HCT116 (cell line): ENCODE data around the gene PXDN. TPM values are rescaled to one million over a fixed set of nuclear protein-coding genes. Genes with fewer than 3 reads are reported as not detected.

ENCODE experiments used
- ATAC-seq: fragments of 200-7000 bp; cut with Tn5 transposase; 2 replicates; pipeline ENCODE4 v1.9.1; 2020; ENCODE audit warnings: mild to moderate bottlenecking, moderate library complexity
- BruUV-seq: library from RNA; stranded (reverse); fragments of 400-500 nt; replicated peaks from 2 replicates; lab custom pipeline; 2021; lab: Mats Ljungman, UMichigan
- CTCF ChIA-PET: fragments of 300-600 bp; sonication (Branson Sonifier 250); formaldehyde crosslinking; loops from one replicate; lab custom pipeline; 2021; ENCODE audit warnings: antibody characterized with exemption; lab: Charles Lee
- POLR2A ChIA-PET: fragments of 300-600, 350-600 bp; sonication (Branson Sonifier 250); formaldehyde crosslinking; loops from one replicate; lab custom pipeline; 2021; ENCODE audit warnings: antibody characterized with exemption; lab: Charles Lee
- RAD21 ChIA-PET, 2 experiments: fragments of 300-600 bp; sonication (Branson Sonifier 250); formaldehyde crosslinking; loops; one replicate each; lab custom pipeline; 2023; ENCODE audit warnings: low total read pairs in 2 of 2; ENCODE audit not compliant: uncharacterized antibody in 2 of 2, unreplicated experiment in 2 of 2, low non-redundant PET in 1 of 2; lab: Charles Lee
- DNase-seq: peaks from one replicate; pipeline ENCODE4 v3.0.0-alpha.2; 2010; ENCODE audit warnings: low read depth, low spot score
- H2AFZ ChIP-seq: fragments of 200-600 bp; shearing (Covaris generic), sonication (generic); 2 replicates; pipeline ENCODE4 v1.6.1; 2017; ENCODE audit warnings: low read depth, mixed run types, mixed read lengths, antibody characterized with exemption, low read length; ENCODE audit not compliant: poor library complexity, severe bottlenecking
- H3K27ac ChIP-seq: 2 replicates; pipeline ENCODE4 v1.5.1; 2012; ENCODE audit warnings: low read depth, low read length
- H3K27me3 ChIP-seq: fragments of 200-600 bp; sonication (generic); 2 replicates; pipeline ENCODE4 v1.6.1; 2016; ENCODE audit warnings: mixed run types, low read length, mixed read lengths; ENCODE audit not compliant: insufficient read depth
- H3K36me3 ChIP-seq, 2 experiments: fragments of 200-500 bp in 1 of 2; fragments of 200-600 bp in 1 of 2; sonication (Bioruptor generic) in 1 of 2; sonication (generic) in 1 of 2; 2 replicates each; pipeline versions ENCODE4 v1.5.1 to v1.6.1; 2014 to 2016; ENCODE audit warnings: low read length in 2 of 2, inconsistent platforms in 1 of 2, mixed read lengths in 1 of 2, mixed run types in 1 of 2; ENCODE audit not compliant: insufficient read depth in 2 of 2, control insufficient read depth in 1 of 2
- H3K4me1 ChIP-seq, 2 experiments: fragments of 200-600 bp in 1 of 2; sonication (generic) in 1 of 2; 2 replicates each; pipeline versions ENCODE4 v1.5.1 to v1.6.1; 2012 to 2017; ENCODE audit warnings: low read length in 2 of 2, inconsistent platforms in 1 of 2, mild to moderate bottlenecking in 1 of 2, mixed read lengths in 1 of 2, mixed run types in 1 of 2, moderate library complexity in 1 of 2; ENCODE audit not compliant: insufficient read depth in 2 of 2, control insufficient read depth in 1 of 2
- H3K4me2 ChIP-seq: fragments of 200-600 bp; sonication (generic); 2 replicates; pipeline ENCODE4 v1.6.1; 2017; ENCODE audit warnings: mixed run types, low read length, mixed read lengths
- H3K4me3 ChIP-seq, 2 experiments: fragments of 200-600 bp in 1 of 2; sonication (generic) in 1 of 2; replicated peaks in 1 of 2; 2 replicates each; pipeline ENCODE4 v1.5.1; 2011 to 2016; ENCODE audit warnings: low read length in 2 of 2, control low read depth in 1 of 2, low read depth in 1 of 2, mild to moderate bottlenecking in 1 of 2, mixed read lengths in 1 of 2, mixed run types in 1 of 2
- H3K79me2 ChIP-seq: fragments of 200-600 bp; sonication (generic); 2 replicates; pipeline ENCODE4 v1.6.1; 2017; ENCODE audit warnings: mild to moderate bottlenecking, mixed run types, low read length, moderate library complexity, mixed read lengths; ENCODE audit not compliant: insufficient read depth
- H3K9ac ChIP-seq: fragments of 200-600 bp; sonication (generic); 2 replicates; pipeline ENCODE4 v1.6.1; 2016; ENCODE audit warnings: low read length, mixed read lengths
- H3K9me2 ChIP-seq: fragments of 200-600 bp; sonication (generic), shearing (Covaris generic); 2 replicates; pipeline ENCODE4 v1.6.1; 2017; ENCODE audit warnings: mixed run types, mild to moderate bottlenecking, moderate library complexity; ENCODE audit not compliant: insufficient read depth
- H3K9me3 ChIP-seq, 2 experiments: fragments of 200-500 bp in 1 of 2; fragments of 200-600 bp in 1 of 2; sonication (Bioruptor generic) in 1 of 2; sonication (generic) in 1 of 2; 2 replicates each; pipeline ENCODE4 v1.6.1; 2014 to 2017; ENCODE audit warnings: low read length in 2 of 2, mixed read lengths in 2 of 2, inconsistent platforms in 1 of 2, low read depth in 1 of 2, mild to moderate bottlenecking in 1 of 2, mixed run types in 1 of 2, moderate library complexity in 1 of 2; ENCODE audit not compliant: control insufficient read depth in 1 of 2, insufficient read depth in 1 of 2
- H4K20me1 ChIP-seq: fragments of 200-600 bp; sonication (generic), shearing (Covaris generic); 2 replicates; pipeline ENCODE4 v1.6.1; 2017; ENCODE audit warnings: mixed run types, mild to moderate bottlenecking, moderate library complexity; ENCODE audit not compliant: insufficient read depth
- CEBPB ChIP-seq: IDR thresholded peaks from 2 replicates; pipeline ENCODE4 v1.6.1; 2012; ENCODE audit warnings: low read depth
- CTCF ChIP-seq, 3 experiments: fragments of 200-600 bp in 1 of 3; sonication (generic) in 1 of 3; IDR thresholded peaks in 2 of 3; conservative IDR thresholded peaks in 1 of 3; 2 replicates each; pipeline ENCODE4 v1.5.1; 2012 to 2017; ENCODE audit warnings: low read depth in 2 of 3, low read length in 2 of 3, antibody characterized with exemption in 1 of 3, borderline replicate concordance in 1 of 3, control low read depth in 1 of 3, mild to moderate bottlenecking in 1 of 3, mixed read lengths in 1 of 3, mixed run types in 1 of 3, moderate library complexity in 1 of 3; ENCODE audit not compliant: insufficient read depth in 1 of 3
- ELF1 ChIP-seq: IDR thresholded peaks from 2 replicates; pipeline ENCODE4 v1.6.1; 2012; ENCODE audit warnings: low read depth, borderline replicate concordance
- POLR2AphosphoS5 ChIP-seq: IDR thresholded peaks from 2 replicates; pipeline ENCODE4 v1.6.1; 2011; ENCODE audit warnings: mild to moderate bottlenecking, low read depth, low read length, moderate library complexity
- SRF ChIP-seq: IDR thresholded peaks from 2 replicates; pipeline ENCODE4 v1.6.1; 2012; ENCODE audit warnings: low read depth
- TCF7L2 ChIP-seq: IDR thresholded peaks from 2 replicates; pipeline ENCODE4 v1.7.0; 2011; ENCODE audit warnings: borderline replicate concordance, inconsistent platforms; ENCODE audit not compliant: insufficient read depth, insufficient read length; ENCODE audit errors: extremely low read depth
- YY1 ChIP-seq: IDR thresholded peaks from 2 replicates; pipeline ENCODE4 v1.6.1; 2011; ENCODE audit warnings: low read length, low read depth, moderate library complexity, mild to moderate bottlenecking; ENCODE audit not compliant: insufficient replicate concordance; ENCODE audit errors: extremely low read depth
- intact Hi-C: fragments of 100-400 bp; cut with micrococcal nuclease; formaldehyde crosslinking; loops from 2 replicates; pipeline ENCODE4 v1.10.0; 2022
- total RNA-seq: library from RNA; stranded (reverse); gene quantifications from one replicate; pipeline ENCODE4 v1.2.1, GENCODE V29; 2021; ENCODE audit not compliant: unreplicated experiment

PXDN gene
- total RNA-seq, 1 experiment from 2014 or later, result 10.7 TPM

GRCh38 chr2:1738646-1739302 is 5.5 kb downstream of the PXDN start:
- CTCF ChIA-PET, result no interaction called here
- no peak for DNase-seq
- H3K4me2 ChIP-seq, result no peak overlapping the region

More at GRCh38 chr2:1738646-1739302, 5.5 kb downstream of the PXDN start:
- RAD21 ChIA-PET, result no interaction called here
- H3K79me2 ChIP-seq, result no peaks in the 10 kb centered on the region
- no peaks in the 10 kb centered on the region for H3K4me1 ChIP-seq
- no TSS peak for BruUV-seq
- no peak overlapping the region for H3K27ac ChIP-seq
- H3K9ac ChIP-seq, result no peak overlapping the region
- H3K9me2 ChIP-seq, result no peaks in the 10 kb centered on the region
- POLR2A ChIA-PET, result no interaction called here
- no peaks in the 10 kb centered on the region for H4K20me1 ChIP-seq
- H3K4me3 ChIP-seq, result no peak overlapping the region
- no peak overlapping the region for H2AFZ ChIP-seq
- H3K36me3 ChIP-seq, result no peaks in the 10 kb centered on the region
- ATAC-seq, result no peak
- no peak for TF ChIP-seq POLR2AphosphoS5
- no peak for TF ChIP-seq SRF
- no peak for TF ChIP-seq YY1
- no peak for TF ChIP-seq TCF7L2
- TF ChIP-seq CTCF (IDR thresholded peaks at IDR 0.05 in 2 of 3, conservative IDR thresholded peaks at IDR 0.05 in 1 of 3; ENCODE audit: borderline replicate concordance in 1 of 3, insufficient read depth in 1 of 3, low read depth in 2 of 3, low read length in 2 of 3), result no peak
- no peak for TF ChIP-seq CEBPB
- TF ChIP-seq ELF1, result no peak
- TF ChIP-seq, all 23 proteins: peak for 0
- intact Hi-C loops, result no loop called here
- no peaks in the 10 kb centered on the region; the same call in 1 of the 2 replicates for H3K27me3 ChIP-seq
- no peaks in the 10 kb centered on the region for H3K9me3 ChIP-seq
